GM18526 (cell line): ENCODE data around the gene LINGO3.

Experiments
- POLR2A ChIP-seq: IDR thresholded peaks from 3 replicates; pipeline ENCODE4 v1.6.1; 2011; ENCODE audit not compliant: insufficient read length; ENCODE audit errors: extremely low read depth

LINGO3 gene

GRCh38 chr19:2321565-2322283, 13.8 kb upstream of the LINGO3 start:
- TF ChIP-seq POLR2A = no peak

GRCh38 chr19:2320939-2321338, 13.0 kb upstream of the LINGO3 start:
- no peak for TF ChIP-seq POLR2A

DNA sequence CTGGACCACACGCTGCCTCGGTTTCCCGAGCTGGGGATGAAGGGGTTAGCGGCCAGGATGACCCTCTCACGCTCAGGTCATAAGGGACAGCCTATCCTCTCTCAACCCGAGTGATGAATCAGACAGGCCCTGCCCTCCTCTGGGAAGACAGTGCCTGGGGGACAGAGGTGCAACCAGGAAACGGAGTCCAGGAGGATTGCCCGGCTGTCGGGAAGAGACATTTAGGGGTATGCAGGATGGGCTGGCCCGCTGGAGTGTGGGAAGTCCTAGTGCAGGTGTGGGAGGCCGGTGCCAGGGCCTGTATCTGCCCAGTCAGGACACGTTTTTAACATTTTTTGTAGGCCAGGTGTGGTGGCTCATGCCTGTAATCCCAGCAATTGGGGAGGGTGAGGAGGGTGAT, 12.1 kb upstream of the LINGO3 start:
- no peak for TF ChIP-seq POLR2A

GRCh38 chr19:2319551-2319950, 11.6 kb upstream of the LINGO3 start:
- no peak for TF ChIP-seq POLR2A

GRCh38 chr19:2318923-2319322, 11.0 kb upstream of the LINGO3 start:
- TF ChIP-seq POLR2A = no peak

DNA sequence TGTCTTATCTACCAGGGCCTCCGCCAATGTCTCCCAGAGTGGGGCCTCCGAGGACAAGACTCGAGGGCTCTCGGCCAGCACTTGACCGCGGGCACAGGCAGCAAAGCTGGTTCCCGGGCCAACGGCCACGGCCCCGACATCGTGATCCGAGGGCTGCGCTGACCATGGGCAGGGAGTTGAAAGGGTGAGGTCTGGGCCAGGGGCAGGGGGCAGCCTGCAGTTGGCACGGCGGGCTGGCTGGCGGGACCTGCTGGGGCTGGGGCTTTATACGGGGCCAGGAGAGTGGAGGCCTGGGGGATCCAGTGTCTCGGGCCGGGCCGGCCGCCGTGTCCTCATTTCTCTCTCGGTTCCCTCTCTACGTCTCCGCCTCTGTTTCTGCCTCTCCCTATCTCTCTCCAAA, 9.8 kb upstream of the LINGO3 start:
- no peak for TF ChIP-seq POLR2A

DNA sequence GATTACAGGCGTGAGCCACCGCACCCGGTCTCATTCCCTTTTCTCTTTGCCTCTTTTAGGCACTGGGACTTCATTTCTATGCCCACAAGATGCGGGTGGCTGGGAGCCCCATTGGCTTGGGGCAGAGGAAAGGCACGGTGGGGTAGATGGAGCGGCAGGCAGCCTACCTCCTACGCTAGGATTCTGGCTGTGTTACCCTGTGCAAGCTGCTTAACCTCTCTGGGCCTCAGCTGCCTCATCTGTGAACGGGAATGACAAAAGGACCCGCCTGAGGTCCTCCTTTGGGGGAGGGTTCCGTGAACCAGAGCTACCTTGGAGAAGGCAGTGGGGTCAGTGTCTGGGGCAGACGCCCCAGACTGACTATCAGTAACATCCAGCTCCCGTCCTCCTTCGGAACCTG, 9.3 kb upstream of the LINGO3 start:
- TF ChIP-seq POLR2A = no peak

DNA sequence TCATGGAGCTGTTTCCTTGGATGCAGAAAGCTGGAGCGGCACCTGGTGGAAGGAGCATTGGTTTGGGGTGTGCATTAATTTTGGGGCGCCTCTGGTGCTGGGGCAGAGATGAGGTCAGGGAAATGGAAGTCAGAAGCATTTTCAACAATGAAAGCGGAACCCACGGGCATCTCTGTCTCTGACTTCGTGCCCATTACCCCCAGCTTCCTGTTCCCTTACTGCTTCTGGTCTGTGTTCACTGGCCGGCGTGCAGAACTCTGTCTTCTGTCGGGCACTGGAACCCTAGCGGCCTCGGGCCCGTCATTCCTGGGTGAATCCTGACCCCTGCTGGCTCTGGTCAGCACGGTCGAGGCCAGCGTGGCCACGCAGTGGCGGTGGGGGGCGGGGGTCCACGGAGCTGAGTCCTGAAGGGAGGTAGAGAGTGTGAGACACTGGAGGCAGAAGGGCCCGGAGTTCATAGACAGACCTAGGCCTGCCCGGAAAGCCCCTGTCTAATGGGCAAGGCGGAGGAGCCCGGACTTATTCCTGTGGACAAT, 7.9 kb upstream of the LINGO3 start:
- TF ChIP-seq POLR2A = no peak

DNA sequence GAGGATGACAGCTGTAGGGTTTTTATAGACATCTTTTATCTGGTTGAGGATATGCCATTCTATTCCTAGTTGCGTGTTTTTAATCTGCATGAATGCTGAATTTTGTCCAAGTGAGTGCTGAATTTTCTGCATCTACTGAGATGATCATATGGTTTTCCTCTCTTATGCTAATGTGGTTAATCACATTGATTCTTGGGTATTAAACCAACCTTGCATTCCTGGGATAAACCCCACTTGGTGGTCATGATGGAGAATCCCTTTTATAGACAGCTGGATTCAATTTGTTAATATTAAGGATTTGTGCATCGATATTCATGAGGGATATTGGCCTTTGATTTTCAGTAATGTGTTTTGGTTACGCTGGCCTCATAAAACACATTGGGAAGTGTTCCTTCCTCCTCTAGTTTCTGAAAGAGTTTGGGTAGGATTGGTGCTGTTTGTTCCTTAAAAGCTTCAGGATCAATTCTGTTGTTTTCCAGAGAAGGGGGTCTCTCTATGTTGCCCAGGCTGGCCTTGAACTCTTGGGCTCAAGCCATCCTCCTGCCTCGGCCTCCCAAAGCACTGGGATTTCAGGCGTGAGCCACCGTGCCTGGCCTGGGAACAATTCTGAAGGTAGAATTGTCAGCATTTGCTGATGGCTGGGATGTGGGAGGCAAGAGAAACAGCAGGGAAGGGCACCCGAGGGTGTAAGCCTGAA, 7.3 kb upstream of the LINGO3 start:
- TF ChIP-seq POLR2A = no peak

DNA sequence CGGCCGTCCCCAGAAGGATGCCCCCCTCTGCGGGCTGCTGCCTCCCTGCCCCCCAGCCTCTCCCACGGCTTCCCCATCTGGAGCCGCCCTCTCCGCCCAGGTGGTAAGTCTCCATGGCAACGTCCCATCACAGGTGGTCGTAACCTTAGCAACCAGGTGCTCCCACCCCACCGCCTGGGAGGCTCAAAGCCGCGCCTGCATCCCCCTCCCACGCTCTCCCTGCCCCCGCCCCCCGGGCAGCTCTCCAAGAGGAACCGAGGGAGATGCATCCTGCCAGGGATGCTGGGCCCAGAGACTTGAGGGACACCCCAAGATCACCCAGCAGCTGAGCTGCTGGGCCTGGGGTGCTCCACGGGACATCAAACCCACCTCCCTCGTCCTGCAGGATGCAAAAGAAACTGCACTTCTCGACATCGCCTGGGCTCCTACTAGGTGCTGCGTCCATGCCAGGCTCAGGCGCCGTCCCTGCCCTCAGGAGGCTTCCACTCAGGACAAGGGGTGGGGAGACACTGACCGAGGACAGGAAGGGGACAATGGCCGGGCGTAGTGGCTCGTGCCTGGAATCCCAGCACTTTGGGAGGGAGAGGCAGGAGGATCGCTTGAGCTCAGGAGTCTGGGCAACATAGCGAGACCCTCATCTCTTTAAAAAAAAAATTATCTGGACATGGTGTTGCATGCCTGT, 5.0 kb upstream of the LINGO3 start:
- no peak for TF ChIP-seq POLR2A

- no peak for TF ChIP-seq POLR2A
Measured at GRCh38 chr19:2311093-2311492, 3.1 kb upstream of the LINGO3 start.

DNA sequence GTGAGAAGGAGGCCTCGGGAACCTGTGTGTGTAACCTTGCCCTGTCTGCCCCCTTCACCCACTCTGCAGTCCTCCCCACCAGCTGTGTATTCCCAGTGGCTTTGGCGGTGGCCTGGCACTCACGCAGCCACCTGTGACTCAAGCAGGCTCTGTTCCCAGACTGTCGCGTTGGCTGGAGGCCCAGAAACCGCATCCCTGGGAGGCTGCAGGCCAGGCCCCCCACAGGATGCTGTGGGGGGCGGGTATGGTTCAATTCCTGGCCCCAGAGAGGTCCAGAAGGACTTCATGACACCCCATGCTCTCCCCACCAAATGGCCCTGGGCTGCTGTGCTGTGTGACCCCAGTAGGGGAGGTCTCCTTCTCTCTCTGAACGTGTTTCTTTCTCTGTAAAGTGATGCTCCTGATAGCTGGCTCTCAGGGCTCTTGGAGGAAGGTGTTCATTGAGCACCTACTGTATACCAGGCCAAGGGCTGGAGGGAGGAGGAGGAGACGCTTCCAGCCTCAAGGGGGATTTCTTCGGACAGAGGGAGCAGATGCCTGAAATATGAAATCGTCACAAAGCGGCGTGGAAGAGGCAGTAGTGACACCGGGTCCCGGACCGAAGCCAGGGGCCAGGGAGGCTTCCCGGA, 1.9 kb upstream of the LINGO3 start:
- TF ChIP-seq POLR2A = no peak

DNA sequence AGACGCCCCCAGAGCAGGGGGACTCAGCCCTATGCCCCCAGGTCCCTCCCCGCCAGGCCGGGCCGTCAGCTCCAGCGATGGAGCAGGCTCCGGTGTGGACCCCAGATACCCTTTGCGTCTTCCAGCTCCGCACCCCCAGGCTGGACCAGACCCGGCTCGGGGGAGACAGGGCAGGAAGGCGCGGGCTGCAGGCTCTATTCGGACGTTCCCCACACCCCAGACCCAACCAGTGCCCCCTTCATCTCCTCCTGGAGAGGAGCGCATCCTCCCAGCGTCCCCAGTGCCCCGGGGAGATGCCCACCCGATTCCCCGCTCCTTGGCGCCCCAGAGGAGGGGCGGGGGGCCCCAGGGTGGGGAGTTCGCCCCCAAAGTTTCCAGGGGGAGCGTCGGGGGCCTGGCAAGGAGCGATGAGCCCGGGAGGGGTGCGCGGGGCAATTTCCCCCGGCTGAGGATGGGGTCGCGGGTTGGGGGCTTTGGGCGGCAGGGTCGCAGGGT, 389 bp downstream of the LINGO3 start:
- TF ChIP-seq POLR2A = no peak

DNA sequence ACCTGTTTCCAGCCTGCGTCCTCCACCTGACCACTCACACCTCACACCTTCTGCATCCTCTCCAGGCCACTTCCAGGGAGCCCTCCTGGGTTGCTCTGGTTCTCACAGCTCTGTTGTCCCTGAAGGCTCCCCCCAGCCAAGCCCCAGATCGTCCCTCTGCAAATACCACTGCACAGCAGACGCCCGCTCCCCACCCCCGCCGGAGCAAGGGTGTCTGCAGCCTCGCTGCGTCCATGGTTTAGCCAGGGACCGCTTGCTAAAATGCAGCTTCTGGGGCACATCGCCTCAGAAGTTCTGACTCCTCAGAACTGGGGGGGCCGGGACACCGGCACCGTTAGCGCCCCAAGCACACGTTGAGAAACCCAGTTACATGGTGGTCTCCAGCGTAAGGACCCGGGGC, 983 bp downstream of the LINGO3 start:
- TF ChIP-seq POLR2A = no peak

DNA sequence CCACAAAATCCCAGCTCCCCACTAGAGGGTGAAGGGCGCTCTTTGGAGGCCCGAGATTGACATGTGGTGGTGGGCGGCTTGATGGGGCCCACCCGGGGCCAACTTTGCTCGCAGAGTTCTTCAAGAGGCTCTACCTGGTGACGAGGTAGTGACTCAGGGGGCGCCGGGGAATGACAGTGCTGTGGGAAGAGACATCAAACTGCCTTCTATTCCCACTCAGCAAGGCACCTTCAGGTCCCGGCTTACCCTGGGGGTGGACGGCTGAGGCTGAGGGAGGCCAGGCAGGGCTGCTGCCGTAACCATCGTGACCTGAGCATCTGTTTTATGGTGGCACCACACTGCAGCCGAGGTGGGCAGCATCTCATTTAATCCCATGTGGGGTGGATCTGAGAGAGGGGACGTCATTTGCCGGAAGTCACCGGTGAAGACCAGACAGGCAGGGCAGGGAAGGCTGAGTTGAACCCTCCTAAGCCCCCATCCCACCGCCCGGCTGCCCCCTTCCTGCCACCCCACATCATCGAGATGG, 1.6 kb downstream of the LINGO3 start:
- TF ChIP-seq POLR2A = no peak
